IMR-90 (cell line): Measurements from ENCODE around the gene FAM83E. TPM values are rescaled to one million over a fixed set of nuclear protein-coding genes. Genes with fewer than 3 reads are reported as not detected.

Source experiments
- ATAC-seq: fragments of 200-7000 bp; cut with Tn5 transposase; 2 replicates; pipeline ENCODE4 v1.9.1; 2020; ENCODE audit warnings: low read depth, mild to moderate bottlenecking, moderate library complexity
- BruUV-seq: library from RNA; stranded (reverse); fragments of 400-500 nt; replicated peaks from 2 replicates; lab custom pipeline; 2021; lab: Mats Ljungman, UMichigan
- CTCF ChIA-PET: fragments of 300-600 bp; formaldehyde crosslinking; extraction: SDS; loops from one replicate; lab custom pipeline; 2021; ENCODE audit warnings: antibody characterized with exemption; lab: Yijun Ruan, JAX
- POLR2A ChIA-PET: fragments of 300-600 bp; sonication (Branson Sonifier 250); formaldehyde crosslinking; loops from one replicate; lab custom pipeline; 2022; ENCODE audit warnings: antibody characterized with exemption; ENCODE audit not compliant: unreplicated experiment; lab: Charles Lee
- DNase-seq: peaks from one replicate; pipeline ENCODE4 v3.0.0; 2013
- H2AFZ ChIP-seq: replicated peaks from 2 replicates; pipeline ENCODE3; 2013; ENCODE audit warnings: low read length, mild to moderate bottlenecking; ENCODE audit not compliant: poor library complexity
- H2AK5ac ChIP-seq: 2 replicates; pipeline ENCODE4 v1.6.1; 2013; ENCODE audit warnings: low read depth, low read length, inconsistent platforms
- H2AK9ac ChIP-seq: replicated peaks from 2 replicates; pipeline ENCODE3; 2013; ENCODE audit warnings: mild to moderate bottlenecking, low read depth, low read length, moderate library complexity; ENCODE audit not compliant: poor library complexity
- H2BK120ac ChIP-seq: 2 replicates; pipeline ENCODE4 v1.6.1; 2013; ENCODE audit warnings: low read depth, low read length, inconsistent platforms
- H2BK15ac ChIP-seq: 3 replicates; pipeline ENCODE4 v1.6.1; 2013; ENCODE audit warnings: low read depth, low read length, inconsistent platforms
- H2BK20ac ChIP-seq: 2 replicates; pipeline ENCODE4 v1.6.1; 2013; ENCODE audit warnings: low read depth, mild to moderate bottlenecking, inconsistent platforms, low read length, moderate library complexity
- H2BK5ac ChIP-seq: 2 replicates; pipeline ENCODE4 v1.6.1; 2013; ENCODE audit warnings: mild to moderate bottlenecking, low read depth, low read length, inconsistent platforms; ENCODE audit not compliant: poor library complexity, severe bottlenecking
- H3K14ac ChIP-seq: replicated peaks from 2 replicates; pipeline ENCODE4 v1.6.1; 2013; ENCODE audit warnings: low read depth, low read length, inconsistent platforms
- H3K18ac ChIP-seq: 2 replicates; pipeline ENCODE4 v1.6.1; 2013; ENCODE audit warnings: low read depth, low read length, control low read depth
- H3K23ac ChIP-seq: 2 replicates; pipeline ENCODE4 v1.6.1; 2013; ENCODE audit warnings: low read depth, low read length, inconsistent platforms
- H3K27ac ChIP-seq: 2 replicates; pipeline ENCODE4 v1.5.1; 2013; ENCODE audit warnings: mild to moderate bottlenecking, control low read depth, low read length; ENCODE audit not compliant: insufficient read depth
- H3K27me3 ChIP-seq: 2 replicates; pipeline ENCODE4 v1.6.1; 2013; ENCODE audit warnings: low read length; ENCODE audit not compliant: control insufficient read depth, insufficient read depth
- H3K36me3 ChIP-seq: 2 replicates; pipeline ENCODE4 v1.6.1; 2013; ENCODE audit warnings: low read length, mixed read lengths; ENCODE audit not compliant: control insufficient read depth, insufficient read depth
- H3K4ac ChIP-seq: 2 replicates; pipeline ENCODE4 v1.6.1; 2013; ENCODE audit warnings: low read depth, low read length, inconsistent platforms
- H3K4me1 ChIP-seq: 2 replicates; pipeline ENCODE4 v1.6.1; 2013; ENCODE audit warnings: low read length, mixed read lengths; ENCODE audit not compliant: control insufficient read depth, insufficient read depth
- H3K4me2 ChIP-seq: 2 replicates; pipeline ENCODE4 v1.6.1; 2013; ENCODE audit warnings: low read depth, mild to moderate bottlenecking, control low read depth, low read length, moderate library complexity
- H3K4me3 ChIP-seq: 2 replicates; pipeline ENCODE4 v1.5.1; 2013; ENCODE audit warnings: low read depth, mild to moderate bottlenecking, control low read depth, low read length, moderate library complexity; ENCODE audit not compliant: insufficient read depth
- H3K56ac ChIP-seq: 2 replicates; pipeline ENCODE4 v1.6.1; 2013; ENCODE audit warnings: low read length, inconsistent platforms; ENCODE audit not compliant: insufficient read depth; ENCODE audit errors: extremely low read depth
- H3K79me1 ChIP-seq, 2 experiments: 2 replicates each; pipeline ENCODE4 v1.6.1; 2013; ENCODE audit warnings: low read length in 2 of 2, inconsistent platforms in 1 of 2, low read depth in 1 of 2
- H3K9ac ChIP-seq: 2 replicates; pipeline ENCODE4 v1.6.1; 2013; ENCODE audit warnings: low read depth, low read length, control low read depth
- H3K9me1 ChIP-seq: 2 replicates; pipeline ENCODE4 v1.6.1; 2013; ENCODE audit warnings: low read length, inconsistent platforms; ENCODE audit not compliant: insufficient read depth
- H3K9me3 ChIP-seq: 2 replicates; pipeline ENCODE4 v1.6.1; 2013; ENCODE audit warnings: low read length; ENCODE audit not compliant: control insufficient read depth, insufficient read depth
- H4K20me1 ChIP-seq: 2 replicates; pipeline ENCODE4 v1.6.1; 2013; ENCODE audit warnings: low read length, inconsistent platforms; ENCODE audit not compliant: insufficient read depth
- H4K5ac ChIP-seq: 2 replicates; pipeline ENCODE4 v1.6.1; 2013; ENCODE audit warnings: mild to moderate bottlenecking, low read depth, low read length, control low read depth
- H4K8ac ChIP-seq, 2 experiments: 2 replicates each; pipeline ENCODE4 v1.6.1; 2013; ENCODE audit warnings: low read depth in 2 of 2, low read length in 2 of 2, control low read depth in 1 of 2, inconsistent platforms in 1 of 2
- H4K91ac ChIP-seq: 2 replicates; pipeline ENCODE4 v1.6.1; 2013; ENCODE audit warnings: low read depth, low read length, inconsistent platforms; ENCODE audit not compliant: insufficient read depth
- BHLHE40 ChIP-seq: fragments of 150-350 bp; IDR thresholded peaks from 2 replicates; pipeline ENCODE4 v1.6.1; 2016; ENCODE audit warnings: mild to moderate bottlenecking, low read depth, low read length
- CEBPB ChIP-seq: IDR thresholded peaks from 2 replicates; pipeline ENCODE4 v1.6.1; 2012; ENCODE audit warnings: low read depth, low read length, improper control_type of control experiment
- FOS ChIP-seq: fragments of 150-350 bp; IDR thresholded peaks from 2 replicates; pipeline ENCODE4 v1.6.1; 2016; ENCODE audit warnings: low read depth, low read length
- MAZ ChIP-seq: IDR thresholded peaks from 2 replicates; pipeline ENCODE4 v1.6.1; 2012; ENCODE audit warnings: low read depth, mild to moderate bottlenecking, low read length, improper control_type of control experiment, moderate library complexity, borderline replicate concordance
- NFE2L2 ChIP-seq: fragments of 150-350 bp; IDR thresholded peaks from 2 replicates; pipeline ENCODE4 v1.6.1; 2016; ENCODE audit warnings: low read depth, mild to moderate bottlenecking, low read length
- RAD21 ChIP-seq: IDR thresholded peaks from 2 replicates; pipeline ENCODE4 v1.6.1; 2012; ENCODE audit warnings: low read length, improper control_type of control experiment
- RCOR1 ChIP-seq: IDR thresholded peaks from 2 replicates; pipeline ENCODE4 v1.6.1; 2012; ENCODE audit warnings: mild to moderate bottlenecking, low read length, improper control_type of control experiment; ENCODE audit not compliant: insufficient replicate concordance
- RFX5 ChIP-seq: IDR thresholded peaks from 2 replicates; pipeline ENCODE4 v1.8.0; 2012; ENCODE audit warnings: low read depth, mild to moderate bottlenecking, low read length, moderate library complexity
- USF2 ChIP-seq: fragments of 150-350 bp; IDR thresholded peaks from 2 replicates; pipeline ENCODE4 v1.6.1; 2017; ENCODE audit warnings: mild to moderate bottlenecking, antibody characterized with exemption, low read length, low read depth
- WGBS, 2 experiments: methylation state at CpG; one replicate each; pipeline versions ENCODE4 v1.1.5 to v1.1.7; 2013; ENCODE audit warnings: missing lambda C conversion rate in 2 of 2; ENCODE audit not compliant: insufficient read length in 1 of 2; ENCODE audit errors: extremely low coverage in 2 of 2; 5-methylcytosine and 5-hydroxymethylcytosine counted together
- dilution Hi-C: fragments of 300-500 bp; cut with HindIII; formaldehyde crosslinking; loops from one replicate; pipeline ENCODE4 v1.14.3; 2018; ENCODE audit warnings: low sequenced_read_pairs; ENCODE audit not compliant: unreplicated experiment
- in situ Hi-C: fragments of 300-500 bp; cut with MboI; formaldehyde crosslinking; loops from 3 replicates; pipeline ENCODE4 v1.14.3; 2019; ENCODE audit warnings: low sequenced_read_pairs, inconsistent platforms, mixed read lengths
- intact Hi-C: fragments of 100-400 bp; cut with micrococcal nuclease; formaldehyde crosslinking; loops from 2 replicates; pipeline ENCODE4 v1.10.0; 2022
- polyA plus RNA-seq, 3 experiments: library from polyadenylated mRNA; depleted of rRNA; stranded (reverse); fragments of >200 nt; gene quantifications; 2 replicates each; pipeline ENCODE4 v1.2.3, GENCODE V29; 2012; ENCODE audit warnings: low replicate concordance in 1 of 3
- total RNA-seq: library from RNA; depleted of rRNA; stranded (reverse); fragments of >200 nt; gene quantifications from 2 replicates; pipeline ENCODE4 v1.2.3, GENCODE V29; 2012

FAM83E gene
- total and polyA plus RNA-seq, 2 of the 4 experiments (the other 2 are of a cell fraction) = 0.05 to 0.36 TPM

DNA sequence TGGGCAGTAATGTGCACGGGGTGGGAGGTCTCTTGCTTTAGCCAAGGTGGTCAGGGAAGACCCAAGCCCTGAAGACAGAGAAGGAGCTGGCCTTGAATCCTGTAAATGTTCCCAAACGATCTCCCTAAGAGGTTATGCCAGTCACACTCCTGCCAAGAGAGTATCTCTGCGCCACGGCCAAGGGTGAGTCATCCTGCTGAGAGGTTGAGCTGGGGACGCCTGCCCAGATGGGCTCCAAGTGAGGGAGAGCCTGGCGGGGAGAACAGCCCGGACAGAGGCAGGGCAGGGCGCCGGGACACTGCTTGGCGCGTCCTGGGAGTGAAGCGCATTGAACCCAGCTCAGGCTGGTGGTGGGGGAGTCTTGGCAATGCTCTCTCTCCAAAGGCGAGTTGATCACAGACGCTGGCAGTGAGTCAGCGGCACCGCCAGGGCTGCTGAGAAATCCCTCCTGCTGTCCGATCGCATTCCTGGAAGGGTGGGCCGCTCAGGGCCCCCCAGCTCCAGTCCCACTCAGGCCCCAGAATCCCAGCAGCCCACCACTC lies 46.5 kb downstream of the FAM83E start (continued):
- TF ChIP-seq NFE2L2 = no peak

GRCh38 chr19:48565090-48565489 lies 49.8 kb downstream of the FAM83E start:
- in situ Hi-C loops = no loop called here
- Histone ChIP-seq H4K20me1 (no peaks in the 10 kb centered on the region), H3K56ac (no peak overlapping the region), H2AFZ (no peak overlapping the region), H4K91ac (no peak overlapping the region), H2AK9ac (no peak overlapping the region), H2BK5ac (no peak overlapping the region), H3K14ac (no peak overlapping the region), H3K9ac (no peak overlapping the region), H3K9me3 (no peaks in the 10 kb centered on the region), H3K23ac (no peak overlapping the region), H3K18ac (no peak overlapping the region), H3K4ac (no peak overlapping the region), H2BK120ac (no peak overlapping the region), H3K27ac (no peak overlapping the region), H3K36me3 (no peaks in the 10 kb centered on the region), H3K9me1 (peaks cover 3% of the 10 kb centered on the region; the same call in 1 of the 2 replicates), H3K4me3 (no peak overlapping the region), H4K8ac (no peak overlapping the region), H3K27me3 (no peaks in the 10 kb centered on the region), H2BK15ac (no peak overlapping the region), H2BK20ac (no peak overlapping the region), H3K79me1 (no peaks in the 10 kb centered on the region), H3K4me1 (peaks cover 5% of the 10 kb centered on the region; the same call in 1 of the 2 replicates), H4K5ac (no peak overlapping the region), H2AK5ac (peak overlapping the region; percentile 39; the same call in 1 of the 2 replicates), H3K4me2 (no peak overlapping the region; the same call in 1 of the 2 replicates)
- DNase-seq (peak; percentile 83), ATAC-seq (peak; percentile 50)
- BruUV-seq = no TSS peak
- POLR2A ChIA-PET = no interaction called here
- no peak for TF ChIP-seq CEBPB
- no peak for TF ChIP-seq RAD21
- no peak for TF ChIP-seq BHLHE40
- TF ChIP-seq RCOR1 = peak; percentile 64
- TF ChIP-seq FOS = peak; percentile 64; the same call in 1 of the 2 replicates
- TF ChIP-seq RFX5 = no peak
- no peak for TF ChIP-seq MAZ
- 0 out of 2 replicates have a peak, but pooled peaks have one; percentile 3 for TF ChIP-seq USF2
- intact Hi-C loops = no loop called here
- CTCF ChIA-PET = no interaction called here
- WGBS, 2 experiments = 33% methylated on average over 2 of the region's 7 CpGs; no CpG with 5 or more reads in 1 of the 2 experiments
- dilution Hi-C loops = no loop called here
